Ureter (tissue), 1 donor: Measurements from ENCODE around the gene PDGFA. TPM values are rescaled to one million over a fixed set of nuclear protein-coding genes. Genes with fewer than 3 reads are reported as not detected.
A peak's percentile ranks its signal among the peaks of the same experiment; 100 is the strongest.

Experiments used
- DNase-seq: peaks from one replicate; pipeline ENCODE4 v3.0.0-alpha.2; 2020; ENCODE audit warnings: low spot score
- total RNA-seq: library from RNA; stranded (reverse); gene quantifications from one replicate; pipeline ENCODE4 v1.2.4, GENCODE V29; 2023
- donor health status: DM: yes; HTN: yes; CAD: no.

The PDGFA gene
- total RNA-seq, 1 donor from 2014 or later = 31.5 TPM

DNA sequence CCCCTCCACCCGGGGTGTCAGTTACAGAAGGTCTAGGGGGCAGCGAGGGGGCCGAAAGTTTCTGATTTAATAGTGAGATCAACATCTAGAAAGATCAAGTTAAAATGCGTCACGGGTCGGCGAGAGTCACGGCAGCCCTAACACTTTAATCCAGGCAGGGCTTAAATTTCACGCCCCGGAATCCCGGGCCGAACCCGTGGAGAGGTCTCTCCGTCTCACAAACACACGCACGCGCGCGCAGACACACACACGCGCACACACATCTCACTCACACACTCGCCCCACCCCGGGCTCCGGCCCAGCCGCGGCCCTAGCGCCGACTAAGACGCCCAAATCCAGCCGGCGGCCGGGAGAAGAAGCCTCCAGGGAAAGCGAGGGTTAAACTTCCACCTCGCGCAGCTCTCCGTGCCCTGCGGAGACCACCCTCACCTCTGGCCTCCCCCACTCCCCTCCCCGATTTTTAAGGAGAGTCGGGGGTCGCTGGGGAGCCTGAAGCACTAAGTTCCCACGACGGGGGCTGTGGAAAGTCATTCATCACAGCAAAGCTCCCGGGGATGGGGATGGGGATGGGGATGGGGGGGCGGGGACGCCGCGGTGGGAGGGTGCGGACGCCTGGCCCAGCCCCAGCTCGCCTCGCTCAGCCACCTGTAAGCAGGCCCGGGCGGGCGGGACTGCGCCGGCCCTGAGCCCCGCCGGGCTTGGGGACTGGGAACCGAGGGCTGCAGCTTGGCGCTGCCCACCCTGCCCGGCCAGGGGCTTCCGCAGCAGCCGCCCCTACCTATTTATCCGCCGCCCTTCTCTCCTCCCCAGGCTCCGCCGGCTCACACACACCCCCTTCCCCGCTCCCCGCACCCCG is 1.6 kb downstream of the PDGFA start:
- DNase-seq = peak; percentile 76

- DNase-seq = no peak
Observed at GRCh38 chr7:516606-517456, 2.8 kb downstream of the PDGFA start.

DNA sequence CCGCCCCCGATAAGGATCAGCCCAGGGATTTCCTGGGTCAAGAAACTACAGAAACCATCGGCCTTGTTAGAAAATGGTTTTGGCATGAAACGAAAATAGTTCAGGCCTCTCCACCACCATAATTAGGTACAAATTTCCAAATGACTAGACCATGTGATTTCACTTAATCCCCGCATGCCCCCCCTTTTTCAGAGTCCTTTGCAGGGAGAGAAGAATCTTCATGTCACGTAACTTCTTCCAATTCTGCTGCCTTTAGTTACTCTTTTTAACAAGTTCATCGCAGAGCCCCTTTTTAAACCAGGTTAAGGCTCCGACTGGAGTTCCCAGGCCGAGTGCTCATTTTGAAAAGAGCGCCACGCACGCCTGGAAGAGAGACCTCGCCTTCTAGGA is 3.4 kb downstream of the PDGFA start:
- no peak for DNase-seq

- no peak for DNase-seq
Observed at GRCh38 chr7:515628-516027, 4.0 kb downstream of the PDGFA start.

- DNase-seq = no peak
Observed at GRCh38 chr7:514651-515598, 4.7 kb downstream of the PDGFA start.

GRCh38 chr7:514242-514641 is 5.4 kb downstream of the PDGFA start:
- DNase-seq = no peak

- DNase-seq = no peak
Observed at GRCh38 chr7:513521-514166, 6.0 kb downstream of the PDGFA start.

DNA sequence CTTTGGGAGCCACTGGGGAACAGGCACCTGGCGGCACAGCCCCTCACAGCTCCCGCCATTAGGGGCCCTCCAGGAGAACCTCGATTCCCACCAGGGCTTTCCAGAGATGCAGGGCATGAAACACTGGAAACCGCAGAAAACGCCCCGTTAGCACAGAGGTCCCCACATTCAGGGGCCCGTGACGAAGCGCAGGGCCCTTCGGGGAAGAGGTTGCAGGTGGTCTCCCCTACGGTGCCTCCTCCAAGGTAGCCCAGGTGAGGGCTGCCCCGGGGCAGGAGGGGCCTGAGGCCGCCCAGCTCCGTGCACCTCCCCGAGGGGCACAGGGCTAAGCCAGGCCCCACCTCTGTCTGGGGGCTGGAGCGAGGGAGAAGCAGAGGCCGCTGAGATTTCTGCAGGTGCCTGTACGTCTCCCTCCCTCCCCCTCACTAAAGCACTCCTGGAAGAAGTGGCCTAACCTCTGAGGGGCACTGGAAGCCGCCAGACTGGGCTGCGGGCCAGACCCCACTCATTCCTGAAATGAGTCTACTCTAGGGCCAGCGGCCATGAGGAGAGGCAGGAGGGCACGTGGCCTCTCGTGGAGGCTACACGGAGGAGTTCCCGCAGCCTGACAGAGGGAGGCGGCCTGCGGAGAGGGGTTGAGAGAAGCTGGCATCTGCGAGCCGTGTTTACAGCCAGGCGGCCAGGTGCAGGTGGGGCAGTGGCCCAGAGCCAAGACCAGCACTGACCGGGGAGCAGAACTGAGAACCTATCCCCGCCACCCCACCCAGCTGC is 6.9 kb downstream of the PDGFA start:
- DNase-seq = no peak

DNA sequence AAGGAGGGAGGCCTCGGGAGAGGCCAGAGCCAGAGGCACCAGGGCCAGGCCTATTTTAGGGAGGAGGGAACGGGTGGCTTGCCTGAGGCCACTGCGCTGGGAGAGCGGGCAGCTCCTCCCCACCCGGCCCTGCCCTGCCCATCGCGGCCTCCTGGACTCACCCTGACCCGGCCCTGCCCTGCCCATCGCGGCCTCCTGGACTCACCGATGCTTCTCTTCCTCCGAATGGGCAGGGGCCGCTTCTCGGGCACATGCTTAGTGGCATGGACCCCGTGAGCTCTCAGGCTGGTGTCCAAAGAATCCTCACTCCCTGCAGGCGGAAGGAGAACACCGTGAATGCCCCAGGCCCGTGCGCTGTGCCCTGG is 7.5 kb downstream of the PDGFA start:
- DNase-seq = no peak

- no peak for DNase-seq
Observed at GRCh38 chr7:511476-512145, 8.0 kb downstream of the PDGFA start.

GRCh38 chr7:510782-511281 is 8.8 kb downstream of the PDGFA start:
- DNase-seq = no peak

DNA sequence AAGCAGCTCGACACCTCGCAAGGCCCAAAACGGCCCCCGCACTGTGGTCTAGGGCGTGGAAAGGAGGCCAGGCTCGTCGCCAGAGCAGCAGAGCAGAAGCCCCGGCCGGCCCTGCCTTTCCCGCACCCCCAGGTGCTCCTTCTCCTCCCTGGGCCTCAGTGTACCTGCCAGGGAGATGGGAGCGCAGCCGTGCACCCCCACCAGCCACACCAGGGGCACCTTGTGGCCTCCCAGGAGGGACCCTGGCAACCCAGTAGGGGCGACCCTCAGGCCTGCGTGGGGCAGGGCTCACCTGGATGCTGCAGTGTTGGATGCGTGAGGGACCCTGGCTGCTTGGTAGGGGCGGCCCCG is 9.5 kb downstream of the PDGFA start:
- DNase-seq = no peak

- no peak for DNase-seq
Observed at GRCh38 chr7:509426-510130, 10.1 kb downstream of the PDGFA start.

DNA sequence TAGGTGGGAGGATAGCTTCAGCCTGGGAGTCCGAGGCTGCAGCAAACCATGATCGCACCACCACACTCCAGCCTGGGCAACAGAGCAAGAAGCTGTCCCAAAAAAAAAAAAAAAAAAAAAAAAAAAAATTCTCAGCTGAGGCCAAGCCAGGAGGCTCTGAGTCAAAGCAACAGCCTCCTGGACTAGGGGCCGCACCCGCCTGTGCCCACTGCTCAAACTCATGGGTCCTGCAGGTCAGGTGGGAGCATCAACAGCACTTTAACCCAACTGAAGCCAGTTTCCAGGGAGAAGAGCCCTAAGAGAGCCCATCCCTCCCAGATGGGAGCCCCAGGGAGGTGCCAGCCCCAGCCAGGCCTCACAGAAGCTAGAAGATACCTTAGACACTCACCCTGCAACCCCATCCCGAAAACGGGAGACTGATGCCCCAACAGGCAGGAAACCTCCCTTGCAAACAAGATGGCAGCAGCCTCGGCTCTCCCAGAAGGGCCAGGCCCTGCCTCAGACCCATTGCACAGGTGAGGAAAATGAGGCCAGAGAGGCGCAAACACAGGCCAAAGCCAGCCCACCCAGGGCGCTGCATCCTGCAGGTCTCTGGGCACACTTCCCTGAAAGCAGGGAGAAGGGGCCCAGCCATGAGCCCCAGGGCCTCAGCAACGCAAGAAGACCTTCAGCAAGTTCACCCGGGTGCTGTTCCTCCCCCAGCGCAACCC is 11.0 kb downstream of the PDGFA start:
- no peak for DNase-seq

DNA sequence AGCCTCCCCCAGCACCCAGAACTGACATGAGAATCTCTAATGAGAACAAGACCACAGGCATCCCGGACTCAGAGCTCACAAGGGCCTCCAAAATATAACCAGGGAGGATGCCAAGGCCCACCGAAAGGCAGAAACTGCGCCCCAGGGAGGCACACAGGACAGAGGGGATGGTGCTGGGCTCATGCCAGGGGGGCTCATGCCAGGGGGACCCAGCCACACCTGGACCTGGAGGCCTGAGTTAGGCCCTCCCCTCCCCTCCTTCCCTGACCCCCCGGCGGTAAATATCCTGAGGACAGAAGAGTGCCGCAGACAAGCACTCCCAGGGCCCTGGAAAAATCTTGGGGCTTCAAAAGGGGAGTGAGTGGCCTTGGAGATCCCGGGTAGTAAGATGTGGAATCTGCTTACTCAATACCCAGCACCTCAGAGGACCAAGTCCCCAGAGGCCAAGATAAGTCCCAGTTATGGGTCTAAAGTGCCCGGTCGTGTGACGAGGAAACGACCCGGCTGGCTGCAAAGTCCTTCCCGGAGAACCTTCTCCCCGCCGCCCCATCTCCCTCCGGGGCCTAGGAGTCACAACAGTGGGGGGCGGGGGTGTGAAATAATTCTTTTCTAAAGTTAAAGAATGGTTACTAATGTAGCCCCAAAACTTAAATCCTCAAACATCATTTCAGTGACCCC is 11.9 kb downstream of the PDGFA start:
- DNase-seq = no peak

GRCh38 chr7:506921-507622 is 12.6 kb downstream of the PDGFA start:
- DNase-seq = no peak

GRCh38 chr7:506391-506831 is 13.2 kb downstream of the PDGFA start:
- DNase-seq = no peak
